GM06990 (cell line): ENCODE results near the gene TAF4.

Source experiments
- DNase-seq: peaks from one replicate; pipeline ENCODE4 v3.0.0-alpha.2; 2011; ENCODE audit not compliant: insufficient read length; ENCODE audit errors: extremely low read depth
- H3K27me3 ChIP-seq: replicated peaks from 2 replicates; pipeline ENCODE4 v1.6.0; 2011; ENCODE audit warnings: low read length; ENCODE audit not compliant: control insufficient read depth, insufficient read depth
- H3K36me3 ChIP-seq: 2 replicates; pipeline ENCODE4 v1.5.1; 2011; ENCODE audit warnings: low read length; ENCODE audit not compliant: control insufficient read depth, insufficient read depth
- H3K4me3 ChIP-seq: replicated peaks from 2 replicates; pipeline ENCODE4 v1.5.1; 2011; ENCODE audit warnings: low read depth, mild to moderate bottlenecking, control low read depth, low read length
- TF ChIP-seq, protein P1 (sequence below): IDR thresholded peaks from 2 replicates; pipeline ENCODE4 v1.5.1; 2011; ENCODE audit warnings: low read length, control low read depth, mild to moderate bottlenecking, inconsistent platforms; ENCODE audit not compliant: insufficient read depth, poor library complexity, severe bottlenecking

TAF4 gene

DNA sequence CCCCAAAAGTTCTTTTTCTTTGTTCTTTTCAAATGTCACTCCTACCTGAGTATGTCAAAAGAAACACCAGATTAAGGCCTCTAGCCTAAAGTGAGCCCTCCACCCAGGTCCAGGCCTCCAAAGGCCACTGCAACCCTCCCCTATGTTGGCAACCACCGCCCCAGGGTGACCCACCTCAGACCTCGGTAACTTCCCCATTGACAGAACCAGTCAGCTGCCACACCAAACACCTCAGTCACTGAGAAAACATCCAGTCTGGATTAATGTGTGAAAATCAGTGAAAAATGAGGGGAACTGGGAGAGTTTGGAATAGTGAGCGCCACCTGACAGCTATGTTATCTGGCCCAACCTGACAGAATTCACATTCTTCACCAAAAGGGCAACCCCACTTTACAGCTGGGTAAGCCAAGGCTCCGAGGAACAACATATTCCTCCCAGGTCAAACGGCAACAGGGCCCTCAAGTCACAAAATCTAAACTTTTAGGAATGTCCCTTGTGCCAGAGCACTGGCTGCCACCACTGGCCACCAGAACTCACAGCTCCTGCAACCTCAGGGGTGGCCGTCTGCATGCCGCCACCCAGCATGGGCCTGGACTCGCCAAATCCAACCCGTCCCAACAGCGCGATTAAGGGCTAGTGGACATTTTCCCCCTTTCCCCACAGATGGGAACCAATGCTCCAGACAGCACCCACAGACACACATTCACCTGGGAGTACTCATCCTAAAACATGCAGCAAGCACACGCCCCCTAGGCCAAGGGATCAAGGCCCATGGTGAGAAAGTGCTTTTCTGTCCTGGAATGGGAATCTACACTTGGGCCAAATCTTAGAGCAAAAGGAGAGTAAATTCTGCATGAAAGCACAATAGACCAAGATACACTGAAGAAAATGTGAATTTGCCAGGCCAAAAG is 4.8 kb downstream of the TAF4 start:
- TF ChIP-seq, protein P1, sequence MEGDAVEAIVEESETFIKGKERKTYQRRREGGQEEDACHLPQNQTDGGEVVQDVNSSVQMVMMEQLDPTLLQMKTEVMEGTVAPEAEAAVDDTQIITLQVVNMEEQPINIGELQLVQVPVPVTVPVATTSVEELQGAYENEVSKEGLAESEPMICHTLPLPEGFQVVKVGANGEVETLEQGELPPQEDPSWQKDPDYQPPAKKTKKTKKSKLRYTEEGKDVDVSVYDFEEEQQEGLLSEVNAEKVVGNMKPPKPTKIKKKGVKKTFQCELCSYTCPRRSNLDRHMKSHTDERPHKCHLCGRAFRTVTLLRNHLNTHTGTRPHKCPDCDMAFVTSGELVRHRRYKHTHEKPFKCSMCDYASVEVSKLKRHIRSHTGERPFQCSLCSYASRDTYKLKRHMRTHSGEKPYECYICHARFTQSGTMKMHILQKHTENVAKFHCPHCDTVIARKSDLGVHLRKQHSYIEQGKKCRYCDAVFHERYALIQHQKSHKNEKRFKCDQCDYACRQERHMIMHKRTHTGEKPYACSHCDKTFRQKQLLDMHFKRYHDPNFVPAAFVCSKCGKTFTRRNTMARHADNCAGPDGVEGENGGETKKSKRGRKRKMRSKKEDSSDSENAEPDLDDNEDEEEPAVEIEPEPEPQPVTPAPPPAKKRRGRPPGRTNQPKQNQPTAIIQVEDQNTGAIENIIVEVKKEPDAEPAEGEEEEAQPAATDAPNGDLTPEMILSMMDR = no peak
- Histone ChIP-seq H3K27me3 (no peaks in the 10 kb centered on the region), H3K4me3 (no peak overlapping the region), H3K36me3 (no peaks in the 10 kb centered on the region; the same call in 1 of the 2 replicates)
- no peak for DNase-seq

DNA sequence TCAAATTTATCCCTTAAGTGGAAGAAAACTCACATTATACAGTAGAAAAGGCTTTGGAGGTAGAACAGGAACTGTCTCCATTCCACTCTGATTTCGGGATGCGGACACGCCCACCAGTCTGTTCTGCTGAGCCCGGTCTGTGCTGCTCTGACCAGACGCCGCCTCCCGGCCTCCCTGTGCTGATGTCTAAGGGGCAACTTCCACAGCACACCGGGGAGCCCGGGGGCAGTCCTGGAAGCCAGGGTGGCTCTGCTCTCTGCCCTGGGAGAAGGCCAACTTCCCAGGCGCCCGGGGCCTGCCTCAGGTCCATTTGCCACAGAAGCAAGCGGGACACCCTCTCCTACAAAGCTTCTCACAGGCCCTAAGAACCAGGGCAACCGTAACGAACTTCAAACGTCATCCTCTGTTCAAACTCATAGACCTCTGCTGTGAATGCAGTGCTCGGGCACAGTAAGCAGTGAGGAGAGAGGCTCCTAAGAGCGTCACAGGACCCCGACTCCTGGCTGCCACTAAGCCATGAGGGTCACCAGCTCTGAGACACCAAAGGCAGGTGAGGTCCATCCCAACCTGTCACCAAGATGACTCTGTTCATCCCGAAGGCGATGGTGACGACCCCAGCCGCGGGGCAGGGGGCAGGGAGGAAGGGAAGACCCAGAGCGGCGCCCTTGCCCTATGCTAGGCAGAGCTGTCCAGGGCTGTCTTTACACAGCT is 5.6 kb downstream of the TAF4 start:
- Histone ChIP-seq H3K4me3 (no peak overlapping the region), H3K27me3 (no peaks in the 10 kb centered on the region), H3K36me3 (no peaks in the 10 kb centered on the region; the same call in none of the 2 replicates)
- DNase-seq = no peak
- TF ChIP-seq, protein P1 = no peak

- no peaks in the 10 kb centered on the region; the same call in none of the 2 replicates for H3K36me3 ChIP-seq
- TF ChIP-seq, protein P1 = no peak
- no peak for DNase-seq
These were observed 6.3 kb downstream of the TAF4 start for GRCh38 chr20:62059401-62059800.

GRCh38 chr20:62058941-62059340 is 6.7 kb downstream of the TAF4 start:
- TF ChIP-seq, protein P1 = no peak
- DNase-seq = no peak
- H3K36me3 ChIP-seq = no peaks in the 10 kb centered on the region; the same call in none of the 2 replicates
- no peak overlapping the region for H3K4me3 ChIP-seq
- no peaks in the 10 kb centered on the region for H3K27me3 ChIP-seq

More at GRCh38 chr20:62059401-62059800, 6.3 kb downstream of the TAF4 start:
- Histone ChIP-seq H3K4me3 (no peak overlapping the region), H3K27me3 (no peaks in the 10 kb centered on the region)

DNA sequence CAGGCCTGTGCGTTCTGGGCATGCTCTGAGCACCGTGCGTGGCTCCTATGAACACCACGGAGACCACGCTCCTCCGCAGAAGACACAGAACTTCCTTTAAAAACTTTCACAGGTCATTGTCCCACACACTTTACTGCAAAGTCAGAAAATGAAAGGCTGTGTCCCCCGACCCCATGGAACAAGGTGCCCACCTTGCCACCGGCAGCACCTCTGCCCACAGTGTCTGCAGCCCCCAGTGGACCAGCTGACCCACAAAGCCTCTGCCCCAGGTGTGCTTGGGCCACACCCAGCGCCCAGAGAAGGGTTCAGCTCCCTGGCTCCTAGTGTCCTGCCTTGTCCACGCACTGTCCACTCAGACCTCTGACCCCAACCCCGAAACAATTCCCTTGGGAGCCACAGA is 8.7 kb downstream of the TAF4 start:
- Histone ChIP-seq H3K27me3 (no peaks in the 10 kb centered on the region), H3K4me3 (no peak overlapping the region), H3K36me3 (no peaks in the 10 kb centered on the region; the same call in none of the 2 replicates)
- TF ChIP-seq, protein P1 = no peak
- DNase-seq = no peak
